ENCODE measurements around the gene SUMO3. TPM values are rescaled to one million over a fixed set of nuclear protein-coding genes. Genes with fewer than 3 reads are reported as not detected.
A peak's percentile ranks its signal among the peaks of the same experiment; 100 is the strongest.

Gene SUMO3
- total RNA-seq, 4 donors from 2014 or later = 30.5 to 38.3 (median 35.9) TPM

GRCh38 chr21:44862869-44863685 is 45.2 kb upstream of the SUMO3 start:
- H3K4me1 ChIP-seq = peaks cover 44% of the 10 kb centered on the region
- H3K36me3 ChIP-seq = peaks cover 53% of the 10 kb centered on the region
- DNase-seq (ENCODE audit: low spot score in 2 of 2) = no peak
- no peak overlapping the region for H3K27ac ChIP-seq
- H3K9me3 ChIP-seq = no peaks in the 10 kb centered on the region
- no peak overlapping the region for H3K4me3 ChIP-seq
- H3K27me3 ChIP-seq = no peaks in the 10 kb centered on the region
- TF ChIP-seq EP300 (IDR thresholded peaks at IDR 0.05) (no peak), POLR2AphosphoS5 (IDR thresholded peaks at IDR 0.05) (no peak), POLR2A (IDR thresholded peaks at IDR 0.05) (no peak)
- TF ChIP-seq, protein P1, sequence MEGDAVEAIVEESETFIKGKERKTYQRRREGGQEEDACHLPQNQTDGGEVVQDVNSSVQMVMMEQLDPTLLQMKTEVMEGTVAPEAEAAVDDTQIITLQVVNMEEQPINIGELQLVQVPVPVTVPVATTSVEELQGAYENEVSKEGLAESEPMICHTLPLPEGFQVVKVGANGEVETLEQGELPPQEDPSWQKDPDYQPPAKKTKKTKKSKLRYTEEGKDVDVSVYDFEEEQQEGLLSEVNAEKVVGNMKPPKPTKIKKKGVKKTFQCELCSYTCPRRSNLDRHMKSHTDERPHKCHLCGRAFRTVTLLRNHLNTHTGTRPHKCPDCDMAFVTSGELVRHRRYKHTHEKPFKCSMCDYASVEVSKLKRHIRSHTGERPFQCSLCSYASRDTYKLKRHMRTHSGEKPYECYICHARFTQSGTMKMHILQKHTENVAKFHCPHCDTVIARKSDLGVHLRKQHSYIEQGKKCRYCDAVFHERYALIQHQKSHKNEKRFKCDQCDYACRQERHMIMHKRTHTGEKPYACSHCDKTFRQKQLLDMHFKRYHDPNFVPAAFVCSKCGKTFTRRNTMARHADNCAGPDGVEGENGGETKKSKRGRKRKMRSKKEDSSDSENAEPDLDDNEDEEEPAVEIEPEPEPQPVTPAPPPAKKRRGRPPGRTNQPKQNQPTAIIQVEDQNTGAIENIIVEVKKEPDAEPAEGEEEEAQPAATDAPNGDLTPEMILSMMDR (IDR thresholded peaks at IDR 0.05) = no peak
- WGBS = 88% methylated on average over 14 of the region's 25 CpGs

- Histone ChIP-seq H3K27me3 (no peaks in the 10 kb centered on the region), H3K36me3 (peaks cover 68% of the 10 kb centered on the region), H3K9me3 (no peaks in the 10 kb centered on the region), H3K4me1 (peaks cover 28% of the 10 kb centered on the region), H3K27ac (peak overlapping the region; percentile 45), H3K4me3 (no peak overlapping the region)
- 62% methylated on average over 9 of the region's 10 CpGs for WGBS
- no peak for DNase-seq (ENCODE audit: low spot score in 2 of 2)
- no peak for TF ChIP-seq EP300 (IDR thresholded peaks at IDR 0.05)
- no peak for TF ChIP-seq POLR2A (IDR thresholded peaks at IDR 0.05)
- no peak for TF ChIP-seq POLR2AphosphoS5 (IDR thresholded peaks at IDR 0.05)
- TF ChIP-seq, protein P1 (IDR thresholded peaks at IDR 0.05) = no peak
These were observed 40.9 kb upstream of the SUMO3 start for GRCh38 chr21:44858791-44859190.

- H3K9me3 ChIP-seq = no peaks in the 10 kb centered on the region
- H3K4me1 ChIP-seq = peaks cover 28% of the 10 kb centered on the region
- 54% methylated on average over 13 of the region's 15 CpGs for WGBS
- peak in 1 of 2 donors; percentile 63 for DNase-seq (ENCODE audit: low spot score in 2 of 2)
- peak overlapping the region; percentile 3 for H3K4me3 ChIP-seq
- TF ChIP-seq EP300 (IDR thresholded peaks at IDR 0.05) = no peak
- TF ChIP-seq, protein P1 (IDR thresholded peaks at IDR 0.05) = no peak
- no peak for TF ChIP-seq POLR2AphosphoS5 (IDR thresholded peaks at IDR 0.05)
- TF ChIP-seq POLR2A (IDR thresholded peaks at IDR 0.05) = no peak
- no peaks in the 10 kb centered on the region for H3K27me3 ChIP-seq
- peaks cover 68% of the 10 kb centered on the region for H3K36me3 ChIP-seq
- H3K27ac ChIP-seq = peak overlapping the region; percentile 45
These were observed 40.4 kb upstream of the SUMO3 start for GRCh38 chr21:44858291-44858690.

- no peak for DNase-seq (ENCODE audit: low spot score in 2 of 2)
- Histone ChIP-seq H3K27me3 (no peaks in the 10 kb centered on the region), H3K9me3 (no peaks in the 10 kb centered on the region), H3K36me3 (peaks cover 71% of the 10 kb centered on the region), H3K4me1 (peaks cover 28% of the 10 kb centered on the region), H3K4me3 (no peak overlapping the region), H3K27ac (no peak overlapping the region)
- 90% methylated on average over 16 of the region's 16 CpGs for WGBS
- no peak for TF ChIP-seq EP300 (IDR thresholded peaks at IDR 0.05)
- no peak for TF ChIP-seq POLR2AphosphoS5 (IDR thresholded peaks at IDR 0.05)
- TF ChIP-seq POLR2A (IDR thresholded peaks at IDR 0.05) = no peak
- TF ChIP-seq, protein P1 (IDR thresholded peaks at IDR 0.05) = no peak
These were observed 39.4 kb upstream of the SUMO3 start for GRCh38 chr21:44857127-44857892.

GRCh38 chr21:44856131-44856530 is 38.3 kb upstream of the SUMO3 start:
- Histone ChIP-seq H3K27ac (no peak overlapping the region), H3K27me3 (no peaks in the 10 kb centered on the region), H3K9me3 (no peaks in the 10 kb centered on the region), H3K36me3 (peaks cover 73% of the 10 kb centered on the region), H3K4me1 (peaks cover 28% of the 10 kb centered on the region), H3K4me3 (no peak overlapping the region)
- TF ChIP-seq POLR2A (IDR thresholded peaks at IDR 0.05) (no peak), EP300 (IDR thresholded peaks at IDR 0.05) (no peak), POLR2AphosphoS5 (IDR thresholded peaks at IDR 0.05) (no peak)
- TF ChIP-seq, protein P1 (IDR thresholded peaks at IDR 0.05) = no peak
- DNase-seq (ENCODE audit: low spot score in 2 of 2) = no peak
- WGBS = 93% methylated on average over 17 of the region's 17 CpGs

Measured in suprapubic skin (tissue), 4 donors.